A673 (cell line): ENCODE measurements around the gene ATOH8.

Source experiments
- EZH2 ChIP-seq: fragments of 200-600 bp; sonication (generic); IDR thresholded peaks from 2 replicates; pipeline ENCODE4 v1.6.1; 2017; ENCODE audit warnings: borderline replicate concordance, low read depth, mild to moderate bottlenecking, mixed read lengths, antibody characterized with exemption, low read length; ENCODE audit not compliant: poor library complexity, severe bottlenecking
- TF ChIP-seq, protein P1 (sequence below): fragments of 300-800, 200-600 bp; sonication (generic); conservative IDR thresholded peaks from 2 replicates; pipeline ENCODE4 v1.5.1; 2017; ENCODE audit warnings: low read depth, mild to moderate bottlenecking, antibody characterized with exemption, low read length, moderate library complexity, mixed read lengths

GRCh38 chr2:85765081-85765731, 11.4 kb downstream of the ATOH8 start:
- TF ChIP-seq, protein P1, sequence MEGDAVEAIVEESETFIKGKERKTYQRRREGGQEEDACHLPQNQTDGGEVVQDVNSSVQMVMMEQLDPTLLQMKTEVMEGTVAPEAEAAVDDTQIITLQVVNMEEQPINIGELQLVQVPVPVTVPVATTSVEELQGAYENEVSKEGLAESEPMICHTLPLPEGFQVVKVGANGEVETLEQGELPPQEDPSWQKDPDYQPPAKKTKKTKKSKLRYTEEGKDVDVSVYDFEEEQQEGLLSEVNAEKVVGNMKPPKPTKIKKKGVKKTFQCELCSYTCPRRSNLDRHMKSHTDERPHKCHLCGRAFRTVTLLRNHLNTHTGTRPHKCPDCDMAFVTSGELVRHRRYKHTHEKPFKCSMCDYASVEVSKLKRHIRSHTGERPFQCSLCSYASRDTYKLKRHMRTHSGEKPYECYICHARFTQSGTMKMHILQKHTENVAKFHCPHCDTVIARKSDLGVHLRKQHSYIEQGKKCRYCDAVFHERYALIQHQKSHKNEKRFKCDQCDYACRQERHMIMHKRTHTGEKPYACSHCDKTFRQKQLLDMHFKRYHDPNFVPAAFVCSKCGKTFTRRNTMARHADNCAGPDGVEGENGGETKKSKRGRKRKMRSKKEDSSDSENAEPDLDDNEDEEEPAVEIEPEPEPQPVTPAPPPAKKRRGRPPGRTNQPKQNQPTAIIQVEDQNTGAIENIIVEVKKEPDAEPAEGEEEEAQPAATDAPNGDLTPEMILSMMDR = no peak
- no peak for TF ChIP-seq EZH2
